ACHN (cell line): ENCODE results near the gene PRPF8.
A peak's percentile ranks its signal among the peaks of the same experiment; 100 is the strongest.

Source experiments
- DNase-seq: peaks from one replicate; pipeline ENCODE4 v3.0.0-alpha.2; 2015
- in situ Hi-C: cut with HindIII; loops from 2 replicates; pipeline ENCODE4 v1.10.0; 2017; ENCODE audit warnings: low sequenced_read_pairs, low pct_ligation_motif_present, low pct_unique_long_range_greater_than_20kb

The PRPF8 gene

GRCh38 chr17:1617620-1618174, 67.0 kb downstream of the PRPF8 start:
- peak; percentile 73 for DNase-seq
- in situ Hi-C loops = no loop called here

- no peak for DNase-seq
- in situ Hi-C loops = no loop called here
Measured at GRCh38 chr17:1616101-1616500, 68.6 kb downstream of the PRPF8 start.

GRCh38 chr17:1612400-1612799, 72.3 kb downstream of the PRPF8 start:
- in situ Hi-C loops = no loop called here
- DNase-seq = no peak

- in situ Hi-C loops = no loop called here
Measured at GRCh38 chr17:1611715-1612114, 73.0 kb downstream of the PRPF8 start.

GRCh38 chr17:1608676-1609075, 76.0 kb downstream of the PRPF8 start:
- DNase-seq = no peak
- in situ Hi-C loops = no loop called here

More at GRCh38 chr17:1611715-1612114, 73.0 kb downstream of the PRPF8 start:
- no peak for DNase-seq

GRCh38 chr17:1607971-1608320, 76.7 kb downstream of the PRPF8 start:
- in situ Hi-C loops = no loop called here
- no peak for DNase-seq

GRCh38 chr17:1606352-1606985, 78.2 kb downstream of the PRPF8 start:
- in situ Hi-C loops = no loop called here
- DNase-seq = no peak

- no peak for DNase-seq
- in situ Hi-C loops = no loop called here
Measured at GRCh38 chr17:1605681-1606351, 78.9 kb downstream of the PRPF8 start.

GRCh38 chr17:1604831-1605528, 79.7 kb downstream of the PRPF8 start:
- no peak for DNase-seq
- in situ Hi-C loops = no loop called here

GRCh38 chr17:1601571-1601970, 83.1 kb downstream of the PRPF8 start:
- DNase-seq = no peak
- in situ Hi-C loops = no loop called here
